HG02943 (cell line): Measurements from ENCODE around the gene STXBP1.
"Not testable (repeated sequence)": the region's sequence is repeated elsewhere in the genome, so short reads cannot be mapped to it uniquely, and the experiment has no call there.

Experiments used
- ATAC-seq: cut with Tn5 transposase; IDR thresholded peaks from one replicate; pipeline ENCODE4 v1.9.1; 2021; ENCODE audit warnings: mild to moderate bottlenecking, low read depth, moderate library complexity; ENCODE audit not compliant: unreplicated experiment

The STXBP1 gene

DNA sequence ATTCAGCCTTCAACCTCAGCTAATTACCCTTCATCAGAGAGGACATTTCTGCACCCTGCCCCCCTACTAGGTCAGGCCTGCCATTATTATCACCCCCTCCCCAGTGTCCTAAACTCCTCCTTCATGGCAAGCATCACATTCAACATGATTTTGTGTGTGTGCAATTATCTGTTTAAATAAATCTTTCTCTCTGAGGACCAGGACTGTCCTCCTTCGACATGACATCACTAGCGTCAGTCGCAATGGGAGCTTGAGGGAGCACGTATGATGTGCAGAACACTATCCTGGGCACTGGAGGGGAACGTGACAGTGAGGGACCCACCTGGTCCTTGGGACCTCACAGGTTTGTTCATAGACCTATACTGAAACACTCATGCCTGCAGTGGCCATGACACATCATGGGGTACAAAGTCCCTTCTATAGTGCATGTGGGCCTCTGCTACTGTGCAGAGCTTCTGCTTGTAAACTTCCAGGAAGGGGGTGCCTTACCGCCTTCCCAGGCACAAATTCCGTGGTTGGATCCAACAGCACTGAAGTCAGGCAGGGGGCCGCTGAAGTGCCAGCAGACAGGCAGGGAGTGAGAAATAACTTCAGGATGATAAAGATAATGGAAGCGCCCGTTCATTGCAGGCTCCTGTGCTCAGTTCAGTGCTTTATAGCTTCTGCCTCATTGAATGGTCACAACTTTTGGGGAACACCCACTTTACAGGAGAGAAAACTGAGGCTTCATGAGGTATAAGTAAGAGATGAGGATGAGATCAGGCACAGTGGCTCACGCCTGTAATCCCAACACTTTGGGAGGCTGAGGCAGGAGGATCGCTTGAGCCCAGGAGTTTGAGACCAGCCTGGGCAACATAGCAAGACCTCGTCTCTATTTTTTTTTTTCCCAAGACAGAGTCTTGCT, 36.0 kb upstream of the STXBP1 start:
- no peak for ATAC-seq

DNA sequence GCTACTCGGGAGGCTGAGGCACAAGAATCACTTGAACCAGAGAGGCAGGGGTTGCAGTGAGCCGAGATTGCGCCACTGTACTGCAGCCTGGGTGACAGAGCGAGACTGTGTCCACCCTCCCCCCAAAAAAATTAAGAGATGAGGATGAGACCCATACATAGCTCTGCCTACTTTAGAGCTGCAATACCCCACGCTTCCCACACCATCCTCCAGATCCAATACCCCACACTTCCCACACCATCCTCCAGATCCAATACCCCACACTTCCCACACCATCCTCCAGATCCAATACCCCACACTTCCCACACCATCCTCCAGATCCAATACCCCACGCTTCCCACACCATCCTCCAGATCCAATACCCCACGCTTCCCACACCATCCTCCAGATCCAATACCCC, 34.9 kb upstream of the STXBP1 start:
- not testable (repeated sequence) for ATAC-seq

DNA sequence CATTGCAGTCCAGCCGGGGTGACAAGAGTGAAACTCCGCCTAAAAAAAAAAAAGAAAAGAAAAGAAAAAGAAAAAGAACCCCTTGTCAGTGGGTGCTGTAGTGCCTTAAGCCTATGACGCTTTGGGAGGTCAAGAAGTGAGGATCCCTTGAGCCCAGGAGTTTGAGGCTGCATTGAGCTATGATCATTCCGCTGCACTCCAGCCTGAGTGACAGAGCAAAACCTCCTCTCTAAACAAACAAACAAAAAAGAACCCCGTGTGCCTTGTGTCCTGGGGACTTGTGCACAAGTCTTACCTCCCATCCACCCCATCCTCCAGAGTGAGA, 33.5 kb upstream of the STXBP1 start:
- no peak for ATAC-seq

DNA sequence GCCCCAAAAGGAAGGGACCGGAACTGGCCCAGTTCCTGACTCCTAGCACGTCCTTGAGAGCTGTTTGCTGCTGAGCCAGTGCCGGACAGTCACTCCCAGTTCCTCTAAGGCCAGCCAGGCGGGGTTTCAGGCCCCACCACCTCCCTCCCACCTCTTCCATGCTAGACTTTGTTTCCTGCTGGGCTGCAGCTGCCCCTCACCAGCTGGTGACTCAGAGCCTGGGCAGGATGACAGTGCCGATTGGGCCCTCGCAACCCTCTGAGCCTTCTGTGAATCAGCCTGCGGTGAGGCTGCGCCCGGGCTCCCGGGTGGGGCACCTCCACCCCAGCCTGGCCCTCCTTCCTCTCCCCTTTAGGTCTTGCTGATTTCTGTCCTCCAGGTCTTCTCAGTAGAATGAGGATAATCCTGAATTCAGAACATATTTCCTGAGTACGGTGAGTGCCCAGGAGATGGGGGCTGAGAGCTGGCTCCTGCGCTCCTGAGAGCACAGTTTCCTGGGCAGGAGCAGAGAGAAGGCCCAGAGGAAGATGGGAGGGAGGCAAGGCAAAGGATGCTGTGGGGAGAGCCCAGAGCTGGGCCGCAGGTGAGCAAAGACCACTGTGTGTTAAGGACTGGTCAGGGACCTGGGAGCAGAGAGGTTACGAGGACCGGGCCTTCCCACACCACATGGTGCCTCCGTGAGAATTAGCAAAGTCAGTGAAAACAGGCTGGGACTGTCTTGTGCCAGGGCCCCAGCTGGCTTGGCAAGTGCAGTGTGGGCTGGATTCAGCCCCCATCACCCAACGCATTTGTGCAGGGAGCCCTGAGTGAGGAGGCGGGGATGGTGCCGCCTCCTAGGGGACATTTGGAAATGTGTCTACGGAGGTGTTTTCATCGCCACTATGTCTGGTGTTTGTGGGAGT, 32.9 kb upstream of the STXBP1 start:
- no peak for ATAC-seq

DNA sequence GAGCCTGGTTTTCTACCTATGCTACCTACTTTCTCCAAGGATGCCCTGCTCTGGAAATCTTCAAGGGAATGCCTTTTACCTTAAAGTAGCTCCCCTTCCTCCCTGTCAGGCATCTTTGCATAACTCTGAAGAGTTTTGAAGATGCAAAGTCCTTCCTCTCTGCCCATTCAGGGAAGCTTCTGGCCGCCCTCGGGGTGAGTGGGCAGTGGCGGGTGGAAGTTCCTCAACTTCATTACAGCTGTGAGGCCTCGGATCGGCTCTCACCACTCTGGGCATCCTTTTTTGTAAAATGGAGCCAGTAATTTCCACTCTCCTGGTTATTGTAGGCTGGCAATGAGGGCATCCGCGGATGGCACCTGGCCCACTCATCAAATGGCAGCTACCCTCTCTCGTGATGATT, 31.7 kb upstream of the STXBP1 start:
- ATAC-seq = no peak

DNA sequence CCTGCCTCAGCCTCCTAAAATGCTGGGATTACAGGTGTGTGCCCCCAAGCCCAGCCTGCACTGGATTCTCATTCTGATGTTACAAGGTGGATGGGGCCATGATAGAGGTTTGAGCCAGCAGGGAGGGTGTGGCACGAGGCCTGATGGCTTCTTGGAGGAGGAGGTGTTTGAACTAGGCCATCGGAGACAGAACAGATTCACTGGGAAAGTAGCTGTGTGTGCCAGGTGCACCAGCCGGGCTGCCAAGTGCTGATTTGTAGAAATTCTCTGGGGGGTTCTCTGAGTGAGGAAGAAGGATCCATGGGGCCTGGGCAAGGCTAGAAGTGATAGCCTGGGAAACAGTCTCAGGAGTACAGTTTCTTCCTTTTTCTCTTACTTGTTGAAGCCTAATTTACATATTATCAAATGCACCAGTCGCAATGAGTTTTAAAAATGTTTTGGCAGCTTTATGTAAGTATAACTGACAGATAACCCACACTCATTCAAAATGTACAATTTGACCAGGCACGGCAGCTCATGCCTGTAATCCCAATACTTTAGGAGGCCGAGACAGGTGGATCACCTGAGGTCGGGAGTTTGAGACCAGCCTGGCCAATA, 31.1 kb upstream of the STXBP1 start:
- ATAC-seq = no peak

DNA sequence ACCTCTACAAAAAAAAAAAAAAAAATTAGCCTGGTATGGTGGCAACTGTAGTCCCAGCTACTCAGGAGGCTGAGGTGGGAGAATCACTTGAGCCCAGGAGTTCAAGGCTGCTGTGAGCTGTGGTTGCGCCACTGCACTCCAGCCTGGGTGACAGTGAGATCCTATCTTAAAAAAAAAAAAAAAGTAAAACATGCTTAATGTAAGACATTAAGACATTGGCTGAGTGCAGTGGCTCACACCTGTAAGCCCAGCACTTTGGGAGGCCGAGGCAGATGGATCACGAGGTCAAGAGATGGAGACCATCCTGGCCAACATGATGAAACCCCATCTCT, 27.6 kb upstream of the STXBP1 start:
- not testable (repeated sequence) for ATAC-seq

DNA sequence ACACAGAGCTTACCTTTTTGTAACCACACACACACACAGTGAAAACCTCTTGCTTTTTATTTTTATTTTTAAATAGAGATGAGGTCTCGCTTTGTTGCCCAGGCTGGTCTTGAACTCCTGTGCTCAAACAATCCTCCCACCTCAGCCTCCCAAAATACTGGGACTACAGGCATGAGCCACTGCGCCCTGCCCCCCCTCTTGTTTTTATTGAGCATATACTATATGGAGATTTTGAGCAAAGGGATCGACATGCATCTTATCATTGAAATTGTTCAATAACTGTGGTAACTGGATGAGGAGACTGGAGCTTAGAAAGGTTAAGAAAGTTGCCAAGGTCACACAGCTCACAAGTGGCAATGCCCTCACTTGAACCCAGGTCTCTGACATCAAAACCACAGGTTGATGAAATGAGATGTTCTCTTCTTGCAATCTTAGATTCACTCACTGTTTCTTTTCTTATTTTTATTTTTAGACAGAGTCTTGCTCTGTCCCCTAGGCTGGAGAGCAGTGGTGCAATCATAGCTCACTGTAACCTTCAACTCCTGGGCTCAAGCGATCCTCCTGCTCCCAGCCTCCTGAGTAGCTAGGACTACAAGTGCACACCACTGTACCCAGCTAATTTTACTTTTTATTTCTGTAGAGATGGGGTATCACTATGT, 26.8 kb upstream of the STXBP1 start:
- no peak for ATAC-seq

DNA sequence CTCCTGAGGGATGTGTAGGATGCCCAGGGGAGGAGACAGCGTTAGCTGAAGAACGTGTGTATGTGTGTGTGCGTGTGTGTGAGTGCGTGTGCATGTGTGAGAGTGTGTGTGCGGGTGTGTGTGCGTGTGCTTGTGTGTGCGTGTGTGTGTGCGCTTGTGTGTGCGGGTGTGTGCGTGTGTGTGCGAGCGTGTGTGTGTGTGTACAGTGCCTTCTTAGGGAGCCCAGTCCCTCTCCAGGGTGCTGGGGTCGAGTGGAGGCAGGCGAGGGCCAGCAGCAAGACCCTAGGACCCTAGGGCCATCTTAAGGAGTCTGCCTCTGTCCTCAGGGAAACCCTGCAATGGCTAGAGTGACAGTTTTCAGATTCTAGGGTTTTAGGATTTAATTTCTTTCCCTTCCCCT, 26.0 kb upstream of the STXBP1 start:
- ATAC-seq = no peak

DNA sequence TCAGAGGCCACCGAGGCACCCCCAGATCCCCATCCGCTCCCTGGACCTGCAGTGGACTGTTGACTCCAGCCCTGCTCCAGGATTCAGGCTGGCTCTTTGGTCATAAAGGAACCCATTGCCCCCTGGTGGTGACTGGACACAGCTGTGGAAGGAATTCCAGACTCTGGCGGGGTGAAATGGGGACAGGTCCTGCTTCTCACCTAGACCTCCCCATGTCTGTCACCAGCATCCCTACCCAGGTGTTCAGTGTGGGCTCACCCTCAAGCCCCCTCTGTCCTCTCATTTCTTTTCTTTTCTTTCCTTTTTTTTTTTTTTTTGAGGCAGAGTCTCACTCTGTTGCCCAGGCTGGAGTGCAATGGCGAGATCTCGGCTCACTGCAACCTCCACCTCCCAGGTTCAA, 25.5 kb upstream of the STXBP1 start:
- no peak for ATAC-seq

DNA sequence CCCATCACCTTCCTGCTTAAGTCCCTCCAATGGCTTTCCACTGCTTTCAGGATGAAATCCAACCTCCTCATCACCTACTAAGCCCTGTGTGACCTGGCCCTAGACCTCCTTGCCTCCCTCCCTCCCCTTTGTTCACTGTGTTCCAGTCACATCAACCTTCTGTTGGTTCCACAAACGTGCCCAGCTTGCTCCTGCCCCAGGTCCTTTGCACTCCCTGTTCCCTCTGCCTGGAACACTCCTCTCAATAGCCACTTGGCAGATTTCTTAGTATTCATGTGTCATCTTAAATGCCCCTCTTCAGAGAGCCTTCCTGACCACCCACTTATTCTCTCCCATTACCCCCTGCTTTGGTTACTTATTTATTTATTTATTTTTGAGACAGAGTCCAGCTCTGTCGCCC, 24.1 kb upstream of the STXBP1 start:
- no peak for ATAC-seq

DNA sequence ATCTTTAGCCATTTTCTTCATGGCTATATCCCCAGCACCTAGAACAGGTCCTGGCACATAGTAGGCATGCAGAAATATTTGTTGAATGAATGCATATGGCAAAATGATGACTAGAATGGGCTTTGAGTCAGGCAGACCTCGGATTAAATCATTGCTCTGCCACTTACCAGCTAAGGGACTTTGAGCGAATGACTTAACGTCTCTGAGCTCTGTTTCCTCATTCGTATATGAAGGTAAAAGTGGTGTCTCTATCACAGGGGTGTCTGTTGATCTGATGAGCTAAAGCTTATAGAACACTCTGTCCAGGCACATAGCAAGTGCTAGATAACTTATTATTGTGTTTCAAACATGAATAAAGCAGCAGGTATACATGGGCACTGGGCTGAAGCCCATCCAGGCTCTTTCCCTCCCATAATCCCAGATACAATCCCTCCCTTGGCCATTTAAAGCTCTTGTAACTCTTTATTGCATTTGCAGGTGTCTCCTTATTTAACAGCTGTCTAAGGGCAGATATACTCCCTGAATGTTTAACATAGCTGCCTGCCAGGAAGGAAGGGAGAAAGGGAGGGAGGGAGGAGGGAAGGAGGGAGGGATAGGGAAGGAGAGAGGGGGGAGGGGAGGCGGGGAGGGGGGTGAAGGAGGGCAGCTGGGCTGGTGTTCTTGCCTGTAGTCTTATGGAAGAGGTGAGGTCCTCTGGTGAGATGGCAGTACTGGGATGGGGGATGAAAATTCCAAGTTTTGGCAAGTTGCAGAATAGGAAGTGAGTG, 23.2 kb upstream of the STXBP1 start:
- no peak for ATAC-seq

DNA sequence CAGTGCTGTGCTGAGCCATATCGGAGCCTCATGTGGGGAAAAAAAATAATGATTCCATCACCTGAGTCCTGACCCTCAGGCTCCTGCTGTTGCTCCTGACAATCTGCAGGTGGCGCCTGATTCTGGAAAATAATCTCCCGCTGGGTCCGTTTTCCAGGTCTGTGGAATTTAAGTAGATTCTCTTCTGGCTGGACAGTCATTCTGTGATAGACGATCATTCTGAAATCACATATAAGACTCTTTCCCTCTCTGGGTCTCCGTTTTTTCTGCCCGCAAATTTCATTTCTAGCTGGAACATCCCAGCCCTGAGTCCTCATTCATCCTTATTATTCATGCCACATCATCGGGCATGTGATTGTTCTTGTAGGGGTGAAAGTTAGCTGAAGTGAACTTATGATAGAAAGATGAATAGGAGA, 22.1 kb upstream of the STXBP1 start:
- no peak for ATAC-seq

DNA sequence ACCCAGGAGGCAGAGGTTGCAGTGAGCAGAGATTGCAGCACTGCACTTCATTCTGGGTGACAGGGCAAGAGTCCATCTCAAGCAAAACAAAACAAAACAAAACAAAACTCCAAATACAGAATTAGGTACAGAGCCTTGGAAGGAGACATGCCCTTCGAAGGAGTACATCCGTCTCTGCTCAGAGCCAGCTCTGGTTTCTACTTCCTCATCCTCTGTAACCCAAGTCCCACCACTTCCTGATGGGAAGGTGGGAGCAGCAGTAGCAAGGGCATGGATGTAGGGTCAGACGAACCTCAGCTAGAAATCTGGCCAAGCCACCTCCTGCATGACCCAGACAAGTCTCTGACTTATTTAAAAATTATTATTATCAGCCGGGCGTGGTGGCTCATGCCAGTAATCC, 16.5 kb upstream of the STXBP1 start:
- ATAC-seq = no peak

DNA sequence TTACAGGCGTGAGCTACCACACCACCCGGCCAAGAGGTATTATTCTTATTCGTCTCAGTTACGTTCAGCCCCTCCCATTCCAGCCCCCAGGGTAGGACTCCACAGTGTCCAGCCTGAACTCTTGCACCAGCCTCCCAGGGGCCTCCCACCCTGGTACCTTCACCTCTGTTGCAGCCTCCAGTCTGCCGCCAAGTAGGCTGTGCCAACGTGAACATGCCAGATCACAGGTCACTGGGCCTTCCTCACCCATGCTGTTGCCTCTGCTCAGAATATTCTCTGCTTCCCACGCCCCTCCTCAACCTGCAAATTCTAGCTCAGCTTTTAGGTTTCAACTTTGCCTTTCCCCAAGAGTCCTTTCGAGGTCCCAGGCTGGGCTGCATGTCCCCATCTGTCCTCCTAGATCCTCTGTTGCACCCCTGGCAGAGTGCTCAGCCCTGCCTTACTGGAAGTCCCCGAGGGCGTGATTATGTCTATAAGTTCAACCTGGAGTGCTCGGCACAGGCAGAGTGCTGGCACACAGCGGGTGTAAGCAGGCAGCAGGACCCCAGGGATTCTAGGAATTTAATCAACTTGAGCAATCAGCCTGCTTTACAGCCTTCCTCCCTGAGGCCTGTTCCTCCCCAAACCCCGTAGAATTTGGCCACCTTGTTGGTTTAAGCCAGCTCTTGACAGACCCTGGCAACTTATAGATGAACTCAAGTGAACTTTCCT, 13.1 kb upstream of the STXBP1 start:
- ATAC-seq = no peak

DNA sequence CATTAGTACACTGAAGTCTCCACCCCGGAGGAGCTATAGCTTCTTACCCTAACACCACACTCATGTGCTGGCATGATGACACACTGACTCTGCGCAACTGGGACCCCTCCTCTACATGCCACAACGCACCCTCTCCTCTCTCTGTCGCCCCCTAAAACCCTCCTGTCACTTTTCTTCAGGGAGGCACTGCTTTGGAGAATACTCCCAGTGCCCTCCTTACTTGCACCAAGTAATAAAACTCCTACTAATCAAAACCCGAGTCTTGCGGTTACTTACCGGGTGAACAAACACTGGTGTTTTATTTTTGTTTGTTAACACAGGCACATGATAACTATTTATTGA, 12.6 kb upstream of the STXBP1 start:
- no peak for ATAC-seq

DNA sequence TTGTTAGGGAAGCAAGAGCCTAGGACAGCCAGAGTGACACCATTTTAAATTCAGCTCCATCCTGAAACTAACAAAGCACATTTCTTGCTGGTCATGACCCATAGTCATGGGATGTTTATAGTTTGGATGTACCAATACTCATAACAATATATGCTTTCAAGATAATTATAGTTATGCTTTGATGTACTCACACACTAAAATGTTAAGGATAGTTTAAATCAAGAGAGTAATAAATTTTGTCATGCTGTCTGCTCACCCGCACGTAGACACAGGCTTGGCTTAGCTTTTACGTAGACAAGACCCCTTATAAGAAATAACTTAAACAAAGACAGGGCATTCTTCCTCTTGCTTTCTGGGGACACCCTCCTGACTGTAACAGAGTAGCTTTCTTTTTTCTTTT, 8.9 kb upstream of the STXBP1 start:
- no peak for ATAC-seq

DNA sequence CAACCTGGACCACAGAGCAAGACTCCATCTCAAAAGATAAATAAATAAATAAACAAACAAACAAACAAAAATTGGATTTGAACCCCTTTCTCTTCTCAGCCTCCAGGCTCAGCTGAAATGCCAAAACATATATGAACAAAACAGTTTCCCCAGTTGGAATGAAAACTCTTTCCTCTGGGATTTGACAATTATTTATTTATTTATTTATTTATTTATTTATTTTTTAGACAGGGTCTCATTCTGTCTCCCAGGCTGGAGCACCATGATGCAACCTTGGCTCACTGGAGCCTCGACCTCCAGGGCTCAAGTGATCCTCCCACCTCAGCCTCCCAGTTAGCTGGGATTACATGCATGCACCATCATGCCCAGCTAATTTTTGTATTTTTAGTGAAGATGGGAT, 6.0 kb upstream of the STXBP1 start:
- no peak for ATAC-seq

DNA sequence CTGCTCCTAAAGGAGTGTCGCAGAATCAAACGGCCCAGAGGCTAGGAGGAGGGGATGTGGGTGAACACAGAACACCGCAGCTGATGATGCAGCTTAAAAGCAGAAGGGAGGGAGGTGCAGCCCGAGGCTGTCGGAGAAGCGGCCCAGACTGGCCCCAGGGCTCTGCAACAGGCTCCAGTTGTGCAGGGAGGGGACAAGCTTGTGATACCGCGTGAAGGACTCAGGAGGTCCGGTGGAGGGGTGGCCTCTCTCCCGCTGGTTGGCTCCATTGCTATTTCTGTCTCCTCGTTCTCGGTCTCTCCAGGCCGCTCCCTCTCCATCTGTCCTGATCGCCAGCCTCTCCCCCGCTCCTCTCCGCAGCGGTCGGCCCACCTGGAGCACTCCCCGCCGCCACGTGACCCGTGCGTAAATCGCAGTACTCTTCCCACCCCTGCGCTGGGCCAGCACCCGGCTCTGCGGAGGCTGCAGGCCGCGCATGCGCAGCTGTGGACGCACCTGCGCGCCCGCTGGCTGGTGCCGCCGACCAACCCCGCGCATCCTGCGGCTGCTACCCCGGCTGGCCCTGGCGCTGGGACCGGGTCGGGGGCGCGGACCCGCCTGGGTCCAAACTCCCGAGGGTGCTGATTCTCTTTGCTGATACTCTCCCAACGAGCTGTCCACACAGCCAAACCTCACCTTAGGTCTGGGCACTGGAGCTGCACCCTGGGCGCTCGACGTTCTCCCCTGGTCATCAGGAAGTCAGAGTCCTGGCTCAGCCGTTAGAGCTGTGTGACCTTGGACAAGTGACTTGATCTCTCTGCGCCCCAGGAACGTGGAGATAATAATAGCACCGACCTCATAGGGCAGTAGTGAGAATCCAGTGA, 3.7 kb upstream of the STXBP1 start:
- ATAC-seq = no peak
